Measurements from ENCODE around the gene PELO.

Gene PELO

GRCh38 chr5:52772668-52773067 is 15.0 kb upstream of the PELO start:
- TF ChIP-seq OSR1 (CRISPR knock-in tag; IDR thresholded peaks at IDR 0.05), result no peak
- ATAC-seq, result no peak

- ATAC-seq, result no peak
- no peak for TF ChIP-seq TOX (CRISPR knock-in tag; IDR thresholded peaks at IDR 0.05; ENCODE audit: borderline replicate concordance)
- no peak for TF ChIP-seq CSRNP3 (CRISPR knock-in tag; IDR thresholded peaks at IDR 0.05)
- TF ChIP-seq RARB (CRISPR knock-in tag; IDR thresholded peaks at IDR 0.05), result no peak
- no peak for TF ChIP-seq ZNF70 (CRISPR knock-in tag; IDR thresholded peaks at IDR 0.05)
- no peak for TF ChIP-seq TSHZ2 (CRISPR knock-in tag; IDR thresholded peaks at IDR 0.05)
- no peak for TF ChIP-seq PATZ1 (CRISPR knock-in tag; IDR thresholded peaks at IDR 0.05; ENCODE audit: borderline replicate concordance)
- TF ChIP-seq SNAI2 (CRISPR knock-in tag; IDR thresholded peaks at IDR 0.05), result no peak
- no peak for TF ChIP-seq POU6F1 (CRISPR knock-in tag; IDR thresholded peaks at IDR 0.05; ENCODE audit: borderline replicate concordance, low read depth)
- TF ChIP-seq ESRRG (CRISPR knock-in tag; IDR thresholded peaks at IDR 0.05), result no peak
- TF ChIP-seq TCF4 (CRISPR knock-in tag; IDR thresholded peaks at IDR 0.05; ENCODE audit: borderline replicate concordance), result no peak
- no peak for TF ChIP-seq CREB5 (CRISPR knock-in tag; IDR thresholded peaks at IDR 0.05; ENCODE audit: low read depth)
- TF ChIP-seq PPARA (CRISPR knock-in tag; IDR thresholded peaks at IDR 0.05; ENCODE audit: borderline replicate concordance), result no peak
- no peak for TF ChIP-seq ISL1 (CRISPR knock-in tag; IDR thresholded peaks at IDR 0.05)
- TF ChIP-seq ZNF565 (CRISPR knock-in tag; conservative IDR thresholded peaks at IDR 0.05; ENCODE audit: low read depth), result no peak
- TF ChIP-seq ZFP3 (CRISPR knock-in tag; IDR thresholded peaks at IDR 0.05), result no peak
- no peak for TF ChIP-seq ZC3H10 (CRISPR knock-in tag; IDR thresholded peaks at IDR 0.05)
Observed at GRCh38 chr5:52773342-52773741, 14.4 kb upstream of the PELO start.

GRCh38 chr5:52774005-52774410 is 13.7 kb upstream of the PELO start:
- ATAC-seq, result no peak
- TF ChIP-seq ZFP3 (CRISPR knock-in tag; IDR thresholded peaks at IDR 0.05), result no peak
- TF ChIP-seq ZFP30 (CRISPR knock-in tag; IDR thresholded peaks at IDR 0.05), result no peak
- TF ChIP-seq RARB (CRISPR knock-in tag; IDR thresholded peaks at IDR 0.05), result no peak
- TF ChIP-seq TCF4 (CRISPR knock-in tag; IDR thresholded peaks at IDR 0.05; ENCODE audit: borderline replicate concordance), result no peak
- no peak for TF ChIP-seq CSRNP3 (CRISPR knock-in tag; IDR thresholded peaks at IDR 0.05)
- TF ChIP-seq ZNF8 (CRISPR knock-in tag; IDR thresholded peaks at IDR 0.05), result no peak
- no peak for TF ChIP-seq PPARA (CRISPR knock-in tag; IDR thresholded peaks at IDR 0.05; ENCODE audit: borderline replicate concordance)
- TF ChIP-seq BACH2 (CRISPR knock-in tag; IDR thresholded peaks at IDR 0.05; ENCODE audit: borderline replicate concordance), result no peak
- TF ChIP-seq SNAI2 (CRISPR knock-in tag; IDR thresholded peaks at IDR 0.05), result no peak
- no peak for TF ChIP-seq CREB5 (CRISPR knock-in tag; IDR thresholded peaks at IDR 0.05; ENCODE audit: low read depth)
- no peak for TF ChIP-seq PATZ1 (CRISPR knock-in tag; IDR thresholded peaks at IDR 0.05; ENCODE audit: borderline replicate concordance)
- TF ChIP-seq ZC3H10 (CRISPR knock-in tag; IDR thresholded peaks at IDR 0.05), result no peak
- TF ChIP-seq ZNF70 (CRISPR knock-in tag; IDR thresholded peaks at IDR 0.05), result no peak
- TF ChIP-seq ESRRG (CRISPR knock-in tag; IDR thresholded peaks at IDR 0.05), result no peak
- no peak for TF ChIP-seq ZNF565 (CRISPR knock-in tag; conservative IDR thresholded peaks at IDR 0.05; ENCODE audit: low read depth)
- TF ChIP-seq OSR1 (CRISPR knock-in tag; IDR thresholded peaks at IDR 0.05), result no peak
- no peak for TF ChIP-seq CSDC2 (CRISPR knock-in tag; IDR thresholded peaks at IDR 0.05)
- TF ChIP-seq GLIS3 (CRISPR knock-in tag; IDR thresholded peaks at IDR 0.05), result no peak
- no peak for TF ChIP-seq ARNTL (CRISPR knock-in tag; IDR thresholded peaks at IDR 0.05; ENCODE audit: borderline replicate concordance, low read depth)
